HG02973 (cell line): Measurements from ENCODE around the gene CD79B.
"Not testable (repeated sequence)": the region's sequence is repeated elsewhere in the genome, so short reads cannot be mapped to it uniquely, and the experiment has no call there.

ENCODE experiments used
- ATAC-seq: cut with Tn5 transposase; IDR thresholded peaks from one replicate; pipeline ENCODE4 v1.9.1; 2021; ENCODE audit warnings: moderate library complexity; ENCODE audit not compliant: unreplicated experiment

Gene CD79B

GRCh38 chr17:63881935-63882601, 50.1 kb downstream of the CD79B start, which contains the start of gene GH2:
Gene GH2, minus strand, starts transcription at chr17:63881944. Its CDS starts 143 bp downstream, at chr17:63881801.
- ATAC-seq, result no peak

GRCh38 chr17:63881337-63881736, 50.8 kb downstream of the CD79B start:
- ATAC-seq, result not testable (repeated sequence)

- no peak for ATAC-seq
Measured at GRCh38 chr17:63880706-63881105, 51.4 kb downstream of the CD79B start.
